Ovary (tissue), 9 donors: ENCODE measurements around the gene DNMT1. TPM values are rescaled to one million over a fixed set of nuclear protein-coding genes. Genes with fewer than 3 reads are reported as not detected.

Source experiments
- DNase-seq, 5 donors: peaks; one replicate each; pipeline ENCODE4 v3.0.0-alpha.2; 2019 to 2020
- H3K27ac ChIP-seq, 2 donors: fragments of 200-600 bp; one replicate each; pipeline versions ENCODE4 v1.5.1 to v1.8.0; 2019 to 2022
- H3K27me3 ChIP-seq: fragments of 200-600 bp; one replicate; pipeline ENCODE4 v1.8.0; 2022
- H3K36me3 ChIP-seq: fragments of 200-600 bp; sonication (generic); one replicate; pipeline ENCODE4 v1.5.1; 2019
- H3K4me1 ChIP-seq: one replicate; pipeline ENCODE4 v1.8.1; 2013; ENCODE audit warnings: mild to moderate bottlenecking, moderate library complexity; ENCODE audit not compliant: insufficient read depth
- H3K4me3 ChIP-seq: fragments of 200-600 bp; sonication (generic); one replicate; pipeline ENCODE4 v1.5.1; 2017
- H3K9me3 ChIP-seq, 2 donors: fragments of 200-600 bp in 1 of 2; sonication (generic) in 1 of 2; one replicate each; pipeline versions ENCODE4 v1.5.1 to v1.8.1; 2013 to 2019; ENCODE audit warnings: mild to moderate bottlenecking in 1 of 2, moderate library complexity in 1 of 2
- CTCF ChIP-seq, 3 donors: fragments of 450-650 bp in 2 of 3; fragments of 200-600 bp in 1 of 3; IDR thresholded peaks; one replicate each; pipeline versions ENCODE4 v1.5.1 to v1.8.0; 2016 to 2022; ENCODE audit warnings: antibody characterized with exemption in 3 of 3, mild to moderate bottlenecking in 1 of 3
- EP300 ChIP-seq: sonication (generic); formaldehyde crosslinking; IDR thresholded peaks from one replicate; pipeline ENCODE4 v1.6.1; 2017; ENCODE audit warnings: antibody characterized with exemption
- POLR2A ChIP-seq: fragments of 450-650 bp; IDR thresholded peaks from one replicate; pipeline ENCODE4 v1.6.1; 2017; ENCODE audit warnings: antibody characterized with exemption, mild to moderate bottlenecking, moderate library complexity
- WGBS, 3 donors: extraction: QIAGEN DNeasy Blood & Tissue Kit in 1 of 3; methylation state at CpG; one replicate each; pipeline versions ENCODE4 v1.1.5 to v1.1.7; 2013 to 2017; 5-methylcytosine and 5-hydroxymethylcytosine counted together
- intact Hi-C, 4 donors: fragments of 100-400 bp; cut with DNase I; formaldehyde crosslinking; loops; one replicate each; pipeline versions ENCODE4 v1.11.0 to v1.15.1; 2022 to 2023
- polyA plus RNA-seq, 2 donors: library from polyadenylated mRNA; stranded (reverse); fragments of 200-250 nt in 1 of 2; fragments of 350-450 nt in 1 of 2; fragmentation: Illumina TruSeq in 1 of 2; extraction: RNeasy Lipid Tissue Mini Kit (QIAGEN cat#74804) in 1 of 2; gene quantifications; one replicate each; pipeline ENCODE4 v1.2.3, GENCODE V29; 2013 to 2014
- total RNA-seq, 7 donors: library from RNA; depleted of rRNA in 2 of 7; stranded (reverse); fragments of >200 nt in 2 of 7; fragmentation: NEBNext Ultra II Directional in 3 of 7; extraction: Animal tissue kit (Norgen Biotek cat#: 25700) in 3 of 7; gene quantifications; one replicate each; pipeline versions ENCODE4 v1.1.0 to v1.2.4, GENCODE V29; 2016 to 2023
- donor health status: DM: no; HTN: no; CAD: no; lungs with moderate emphysema.
- donor health status: DM: no; HTN: no; CAD: no.
- donor health status: Bipolar disorder and iron deficiency.
- donor health status: DM: yes; HTN: yes; CAD: no.
- donor health status: DM: no; HTN: no; CAD: no.
- donor health status: DM: yes; HTN: yes; CAD: no.

DNMT1 gene
- total and polyA plus RNA-seq, 9 donors = 19.8 to 74.2 (median 41.8) TPM

- H3K9me3 ChIP-seq = no peaks in the 10 kb centered on the region
- H3K36me3 ChIP-seq = peaks cover 2% of the 10 kb centered on the region
- intact Hi-C loops = no loop called here
- no peaks in the 10 kb centered on the region for H3K27me3 ChIP-seq
- no peaks in the 10 kb centered on the region for H3K4me1 ChIP-seq
- no peak for TF ChIP-seq CTCF (IDR thresholded peaks at IDR 0.05)
- TF ChIP-seq EP300 = no peak
- TF ChIP-seq POLR2A = no peak
- no peak overlapping the region for H3K27ac ChIP-seq
- no peak for DNase-seq
- H3K4me3 ChIP-seq = no peak overlapping the region
- WGBS, 3 donors = 93 to 98% (median 94%) methylated on average over 12 to 14 of the region's 14 CpGs
These were observed 57.8 kb downstream of the DNMT1 start for GRCh38 chr19:10136936-10137335.

GRCh38 chr19:10135551-10136334 is 59.0 kb downstream of the DNMT1 start:
- no peak overlapping the region for H3K4me3 ChIP-seq
- H3K27me3 ChIP-seq = no peaks in the 10 kb centered on the region
- H3K27ac ChIP-seq = no peak overlapping the region
- WGBS, 3 donors = 83 to 91% (median 88%) methylated on average over 37 to 39 of the region's 39 CpGs
- no peaks in the 10 kb centered on the region for H3K9me3 ChIP-seq
- TF ChIP-seq CTCF (IDR thresholded peaks at IDR 0.05) (no peak), EP300 (no peak), POLR2A (no peak)
- intact Hi-C loops = no loop called here
- H3K36me3 ChIP-seq = peaks cover 2% of the 10 kb centered on the region
- DNase-seq = no peak
- no peaks in the 10 kb centered on the region for H3K4me1 ChIP-seq

- Histone ChIP-seq H3K27me3 (no peaks in the 10 kb centered on the region), H3K4me3 (no peak overlapping the region), H3K27ac (no peak overlapping the region), H3K36me3 (peaks cover 2% of the 10 kb centered on the region), H3K9me3 (no peaks in the 10 kb centered on the region), H3K4me1 (no peaks in the 10 kb centered on the region)
- no peak for DNase-seq
- WGBS, 3 donors = 88 to 92% (median 89%) methylated on average over 9 of the region's 9 CpGs
- TF ChIP-seq EP300 (no peak), POLR2A (no peak), CTCF (IDR thresholded peaks at IDR 0.05) (no peak)
- intact Hi-C loops = no loop called here
These were observed 60.7 kb downstream of the DNMT1 start for GRCh38 chr19:10134040-10134439.

GRCh38 chr19:10133596-10133995 is 61.2 kb downstream of the DNMT1 start:
- no peak overlapping the region for H3K4me3 ChIP-seq
- H3K27me3 ChIP-seq = no peaks in the 10 kb centered on the region
- peaks cover 2% of the 10 kb centered on the region for H3K36me3 ChIP-seq
- no peak for DNase-seq
- intact Hi-C loops = no loop called here
- no peak overlapping the region for H3K27ac ChIP-seq
- 84 to 87% (median 86%) methylated on average over 11 of the region's 11 CpGs for WGBS, 3 donors
- H3K9me3 ChIP-seq = no peaks in the 10 kb centered on the region
- no peak for TF ChIP-seq POLR2A
- no peak for TF ChIP-seq CTCF (IDR thresholded peaks at IDR 0.05)
- no peaks in the 10 kb centered on the region for H3K4me1 ChIP-seq
